ENCODE data around the gene ENO3. TPM values are rescaled to one million over a fixed set of nuclear protein-coding genes. Genes with fewer than 3 reads are reported as not detected.
"Not testable (repeated sequence)": the region's sequence is repeated elsewhere in the genome, so short reads cannot be mapped to it uniquely, and the experiment has no call there.

Gene ENO3
- 1 to 10 TPM in 3 of 4 donors, not detected in 1; 5.4 to 8.8 (median 5.5) TPM for total RNA-seq

DNA sequence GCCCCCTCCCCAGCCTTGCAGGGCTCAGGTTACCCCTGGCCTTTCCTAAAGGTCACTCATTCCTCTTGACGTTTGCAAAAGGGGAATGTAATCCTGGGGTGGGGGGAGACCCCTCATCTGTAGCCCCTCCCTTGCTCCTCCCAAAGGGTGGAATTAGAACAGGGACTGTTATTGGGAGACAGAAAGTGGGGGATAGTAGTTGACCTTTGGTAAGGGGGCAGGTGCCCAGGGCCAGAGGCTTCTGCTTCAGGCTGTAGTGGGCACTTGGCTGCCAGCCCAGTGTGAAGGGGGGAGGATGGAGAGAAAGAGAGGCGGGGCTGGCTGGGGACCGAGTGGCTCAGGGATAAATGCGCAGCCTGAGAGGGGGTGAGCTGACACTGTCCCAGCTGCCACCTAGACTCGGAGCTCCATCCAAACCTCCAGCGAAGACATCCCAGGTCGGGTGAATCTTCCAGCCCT lies at the start of gene ENO3:
Gene ENO3 (plus strand): TSS at position 374 of the 459 bp plus-strand sequence. CDS start 711 bp downstream, outside the sequence.
- Histone ChIP-seq H3K4me1 (peaks cover 21 to 55% of the 10 kb centered on the region in 2 donors), H3K36me3 (peaks cover 0 to 2% of the 10 kb centered on the region in 2 donors), H3K27ac (peak within 1 kb of the TSS; percentile 80 to 98 (median 94)), H3K9me3 (no peaks in the 10 kb centered on the region), H3K27me3 (no peaks in the 10 kb centered on the region), H3K4me3 (replicated peaks in 1 of 3) (peak within 1 kb of the TSS in 1 of 3 donors; percentile 98)
- WGBS, 2 donors: 28 to 37% methylated on average over 7 of the region's 7 CpGs
- intact Hi-C loops (cut with DNase I): no loop called here
- TF ChIP-seq, protein P1, sequence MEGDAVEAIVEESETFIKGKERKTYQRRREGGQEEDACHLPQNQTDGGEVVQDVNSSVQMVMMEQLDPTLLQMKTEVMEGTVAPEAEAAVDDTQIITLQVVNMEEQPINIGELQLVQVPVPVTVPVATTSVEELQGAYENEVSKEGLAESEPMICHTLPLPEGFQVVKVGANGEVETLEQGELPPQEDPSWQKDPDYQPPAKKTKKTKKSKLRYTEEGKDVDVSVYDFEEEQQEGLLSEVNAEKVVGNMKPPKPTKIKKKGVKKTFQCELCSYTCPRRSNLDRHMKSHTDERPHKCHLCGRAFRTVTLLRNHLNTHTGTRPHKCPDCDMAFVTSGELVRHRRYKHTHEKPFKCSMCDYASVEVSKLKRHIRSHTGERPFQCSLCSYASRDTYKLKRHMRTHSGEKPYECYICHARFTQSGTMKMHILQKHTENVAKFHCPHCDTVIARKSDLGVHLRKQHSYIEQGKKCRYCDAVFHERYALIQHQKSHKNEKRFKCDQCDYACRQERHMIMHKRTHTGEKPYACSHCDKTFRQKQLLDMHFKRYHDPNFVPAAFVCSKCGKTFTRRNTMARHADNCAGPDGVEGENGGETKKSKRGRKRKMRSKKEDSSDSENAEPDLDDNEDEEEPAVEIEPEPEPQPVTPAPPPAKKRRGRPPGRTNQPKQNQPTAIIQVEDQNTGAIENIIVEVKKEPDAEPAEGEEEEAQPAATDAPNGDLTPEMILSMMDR (IDR thresholded peaks at IDR 0.05): no peak
- no peak for TF ChIP-seq POLR2A (IDR thresholded peaks at IDR 0.05)
- peak in 1 of 2 donors; percentile 17 for DNase-seq

DNA sequence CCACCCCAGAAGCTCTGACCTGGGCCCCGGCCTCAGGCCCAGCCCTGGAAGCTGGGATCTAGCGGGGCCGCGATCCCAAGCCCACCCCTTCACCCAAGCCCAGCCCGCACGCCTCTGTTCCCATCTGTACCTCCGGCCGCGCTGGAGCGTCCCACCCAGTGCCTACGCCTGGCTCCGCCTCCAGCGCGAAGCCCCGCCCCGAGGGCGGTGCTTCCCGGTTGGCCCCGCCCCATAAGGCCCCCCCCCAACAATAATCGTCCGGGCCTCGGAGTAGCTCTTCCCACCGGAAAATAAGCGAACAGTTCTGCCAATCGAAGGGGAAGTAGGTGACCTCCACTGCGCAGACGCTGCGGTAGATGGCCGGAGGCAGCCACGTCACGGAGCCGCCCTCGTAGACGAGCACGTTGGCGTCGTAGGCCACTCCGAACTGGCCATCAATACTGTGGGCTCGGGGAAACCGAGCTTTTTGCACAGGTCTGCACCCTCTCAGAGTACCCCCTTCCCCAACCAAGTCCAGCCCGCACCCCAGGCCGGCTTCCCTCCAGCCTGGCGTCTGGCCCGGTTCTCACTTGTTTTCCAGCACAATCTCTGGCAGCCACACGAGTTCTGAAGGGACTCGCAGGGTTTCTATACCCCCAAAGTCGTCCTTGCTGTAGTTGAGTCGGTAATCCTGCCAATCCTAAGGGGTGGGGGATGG lies 49.1 kb upstream of the ENO3 start:
- peaks cover 12 to 30% of the 10 kb centered on the region in 2 donors for H3K4me1 ChIP-seq
- DNase-seq: peak in 1 of 2 donors; percentile 22
- H3K4me3 ChIP-seq (replicated peaks in 1 of 3): no peak overlapping the region
- H3K27me3 ChIP-seq: peaks cover 8% of the 10 kb centered on the region
- TF ChIP-seq POLR2A (IDR thresholded peaks at IDR 0.05): peak in 1 of 2 donors; percentile 31
- TF ChIP-seq, protein P1 (IDR thresholded peaks at IDR 0.05): no peak
- WGBS, 2 donors: 43 to 69% methylated on average over 27 to 37 of the region's 48 CpGs
- H3K36me3 ChIP-seq: no peaks in the 10 kb centered on the region
- intact Hi-C loops (cut with DNase I): no loop called here
- H3K27ac ChIP-seq: peak overlapping the region in 2 of 3 donors; percentile 14 to 56
- H3K9me3 ChIP-seq: no peaks in the 10 kb centered on the region

DNA sequence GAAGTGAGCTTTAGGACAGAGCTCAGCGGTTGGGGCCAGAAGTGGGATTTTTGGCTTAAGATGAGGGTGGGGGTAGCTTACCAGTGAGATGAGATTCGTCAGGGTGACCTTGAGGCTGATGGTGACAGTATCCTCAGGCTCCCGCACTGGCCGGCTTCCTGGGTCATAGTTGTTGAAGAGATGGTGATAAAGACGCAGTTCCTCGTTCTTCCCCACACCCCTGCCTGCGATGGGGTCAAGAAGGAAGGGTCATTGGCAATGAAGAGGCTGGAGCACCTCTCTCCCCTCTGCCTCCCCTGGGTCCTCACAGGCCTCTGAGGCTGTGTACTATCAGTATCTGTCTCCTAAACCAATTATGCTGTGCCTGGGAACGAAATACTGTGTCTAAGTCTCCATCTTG lies 48.4 kb upstream of the ENO3 start:
- H3K9me3 ChIP-seq: no peaks in the 10 kb centered on the region
- H3K27ac ChIP-seq: peak overlapping the region in 1 of 3 donors; percentile 56
- WGBS, 2 donors: 72 to 75% methylated on average over 8 of the region's 8 CpGs
- H3K36me3 ChIP-seq: no peaks in the 10 kb centered on the region
- no peak for DNase-seq
- no peak for TF ChIP-seq POLR2A (IDR thresholded peaks at IDR 0.05)
- TF ChIP-seq, protein P1 (IDR thresholded peaks at IDR 0.05): no peak
- peaks cover 12 to 30% of the 10 kb centered on the region in 2 donors for H3K4me1 ChIP-seq
- intact Hi-C loops (cut with DNase I): no loop called here
- peaks cover 8% of the 10 kb centered on the region for H3K27me3 ChIP-seq
- no peak overlapping the region for H3K4me3 ChIP-seq (replicated peaks in 1 of 3)

DNA sequence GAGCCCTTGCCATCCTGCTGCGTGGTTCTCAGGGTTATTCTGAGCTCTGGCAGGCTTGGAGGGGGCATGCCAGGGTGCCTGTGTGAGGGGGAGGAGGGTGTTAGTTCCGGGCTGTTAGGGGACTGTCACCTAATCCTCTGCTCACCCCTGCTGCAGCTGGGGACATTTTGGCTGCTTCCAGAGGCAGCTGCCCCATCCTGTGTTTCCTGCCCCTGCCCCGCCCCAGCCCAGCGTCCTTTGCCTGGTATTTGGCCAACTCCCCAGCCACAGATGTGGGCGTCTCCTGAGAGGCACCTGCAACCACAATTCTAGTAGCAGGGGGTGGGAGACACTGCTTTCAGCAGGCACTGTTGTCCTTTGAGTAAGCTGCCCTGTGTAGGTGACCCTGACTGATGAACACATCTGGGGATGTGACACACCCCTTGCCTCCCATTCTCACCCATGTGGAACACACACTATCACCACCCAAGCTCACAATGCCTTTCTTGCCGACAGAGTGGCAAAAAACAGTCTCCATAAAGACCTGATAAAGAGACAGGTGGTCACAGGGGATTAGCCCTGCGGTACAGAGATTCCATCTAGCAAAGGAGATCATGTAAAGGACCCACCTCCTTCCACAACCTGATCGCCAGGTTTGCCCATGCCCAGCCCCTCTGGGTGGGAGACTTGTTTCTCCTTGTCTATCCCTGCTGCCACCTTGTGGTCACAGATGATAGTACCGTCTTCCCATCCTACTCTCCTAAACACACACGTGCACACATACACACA lies 47.7 kb upstream of the ENO3 start, which contains the start of gene CHRNE:
Gene CHRNE (minus strand): TSS at position 48 of the 768 bp plus-strand sequence. CDS start 35 bp downstream, at position 13.
- H3K9me3 ChIP-seq: no peaks in the 10 kb centered on the region
- intact Hi-C loops (cut with DNase I): no loop called here
- H3K4me1 ChIP-seq: peaks cover 12 to 30% of the 10 kb centered on the region in 2 donors
- WGBS, 2 donors: 11 to 13% methylated on average over 6 to 9 of the region's 10 CpGs
- no peaks in the 10 kb centered on the region for H3K36me3 ChIP-seq
- H3K27ac ChIP-seq: peak within 1 kb of the TSS in 2 of 3 donors; percentile 14 to 56
- peaks cover 8% of the 10 kb centered on the region for H3K27me3 ChIP-seq
- TF ChIP-seq, protein P1 (IDR thresholded peaks at IDR 0.05): peak; percentile 57 to 85 (median 68)
- TF ChIP-seq POLR2A (IDR thresholded peaks at IDR 0.05): no peak
- peak; percentile 85 to 87 for DNase-seq
- H3K4me3 ChIP-seq (replicated peaks in 1 of 3): no peak within 1 kb of the TSS

DNA sequence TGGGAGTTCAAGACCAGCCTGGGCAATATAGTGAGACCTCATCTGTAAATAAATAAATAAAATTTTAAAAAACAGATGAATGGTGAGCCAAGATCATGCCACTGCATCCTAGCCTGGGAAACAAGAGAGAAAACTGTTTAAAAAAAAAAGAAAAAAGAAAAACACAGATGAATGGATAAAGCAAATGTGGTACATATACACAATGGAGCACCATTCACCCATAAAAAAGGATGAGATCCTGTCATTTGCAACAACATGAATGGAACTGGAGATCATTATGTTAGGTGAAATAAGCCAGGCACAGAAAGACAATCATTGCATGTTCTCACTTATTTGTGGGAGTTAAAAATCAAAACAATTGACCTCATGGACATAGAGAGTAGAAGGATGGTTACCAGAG lies 44.3 kb upstream of the ENO3 start:
- not testable (repeated sequence) for DNase-seq; H3K9me3 ChIP-seq; H3K4me3 ChIP-seq (replicated peaks in 1 of 3); H3K36me3 ChIP-seq; H3K27ac ChIP-seq; H3K27me3 ChIP-seq
- intact Hi-C loops (cut with DNase I): loop anchor here (5.0 kb wide), 1 partner anchor 156 kb away; no protein-coding TSS in a partner anchor
- peaks cover 10 to 17% of the 10 kb centered on the region in 2 donors for H3K4me1 ChIP-seq

Measured in thyroid gland (tissue), 4 donors.